Suprapubic skin (tissue), 4 donors: ENCODE measurements around the gene SH3GL1.

ENCODE experiments used
- CTCF ChIP-seq, 2 donors: fragments of 200-600 bp in 1 of 2; fragments of 450-650 bp in 1 of 2; sonication (generic) in 1 of 2; IDR thresholded peaks; one replicate each; pipeline ENCODE4 v1.5.1; 2016 to 2019; ENCODE audit warnings: antibody characterized with exemption in 2 of 2, mild to moderate bottlenecking in 1 of 2, moderate library complexity in 1 of 2
- EP300 ChIP-seq: sonication (generic); formaldehyde crosslinking; IDR thresholded peaks from one replicate; pipeline ENCODE4 v1.6.1; 2017; ENCODE audit warnings: antibody characterized with exemption
- POLR2A ChIP-seq, 2 donors: fragments of 450-650 bp; IDR thresholded peaks; one replicate each; pipeline ENCODE4 v1.6.1; 2017; ENCODE audit warnings: antibody characterized with exemption in 2 of 2, mild to moderate bottlenecking in 2 of 2, moderate library complexity in 2 of 2
- POLR2AphosphoS5 ChIP-seq, 3 donors: sonication (generic); formaldehyde crosslinking; IDR thresholded peaks; one replicate each; pipeline ENCODE4 v1.6.1; 2017; ENCODE audit warnings: antibody characterized with exemption in 3 of 3

- TF ChIP-seq CTCF (IDR thresholded peaks at IDR 0.05) (no peak), POLR2A (IDR thresholded peaks at IDR 0.05) (no peak), EP300 (no peak), POLR2AphosphoS5 (IDR thresholded peaks at IDR 0.05) (no peak)
These were observed 38.9 kb upstream of the SH3GL1 start for GRCh38 chr19:4439243-4439642.
